H1 (cell line): Measurements from ENCODE around the gene ARF3. TPM values are rescaled to one million over a fixed set of nuclear protein-coding genes. Genes with fewer than 3 reads are reported as not detected.

Experiments
- CTCF ChIA-PET: fragments of 300-600 bp; sonication (Branson Sonifier 250); formaldehyde crosslinking; loops from one replicate; lab custom pipeline; 2021; ENCODE audit not compliant: partially characterized antibody; lab: Charles Lee
- POLR2A ChIA-PET: fragments of 300-600 bp; sonication (Branson Sonifier 250); formaldehyde crosslinking; loops from one replicate; lab custom pipeline; 2021; ENCODE audit warnings: inconsistent platforms; ENCODE audit not compliant: partially characterized antibody; lab: Charles Lee
- DNase-seq, 2 experiments: peaks; one replicate each; pipeline versions ENCODE4 v3.0.0 to v3.0.0-alpha.2; 2010 to 2022; ENCODE audit warnings: low spot score in 2 of 2, low read depth in 1 of 2, mixed read lengths in 1 of 2
- FAIRE-seq: peaks from 2 replicates; lab custom pipeline; 2011; peaks lifted over from hg19 to GRCh38; lab: Jason Lieb, UNC
- H2AFZ ChIP-seq: 2 replicates; pipeline ENCODE4 v1.8.1; 2012; ENCODE audit warnings: low read length, inconsistent platforms
- H2AK5ac ChIP-seq: 2 replicates; pipeline ENCODE4 v1.6.1; 2013; ENCODE audit warnings: low read depth, low read length
- H2BK120ac ChIP-seq: replicated peaks from 2 replicates; pipeline ENCODE3; 2013; ENCODE audit warnings: low read depth, low read length, inconsistent platforms
- H2BK12ac ChIP-seq: 2 replicates; pipeline ENCODE4 v1.6.1; 2013; ENCODE audit warnings: low read depth, low read length
- H2BK15ac ChIP-seq: 2 replicates; pipeline ENCODE4 v1.6.1; 2013; ENCODE audit warnings: low read length
- H2BK20ac ChIP-seq: 2 replicates; pipeline ENCODE4 v1.6.1; 2013; ENCODE audit warnings: low read length
- H2BK5ac ChIP-seq: 2 replicates; pipeline ENCODE4 v1.6.1; 2013; ENCODE audit warnings: low read depth, low read length
- H3K14ac ChIP-seq: 2 replicates; pipeline ENCODE4 v1.6.1; 2013; ENCODE audit warnings: inconsistent platforms; ENCODE audit not compliant: insufficient read length
- H3K18ac ChIP-seq: 2 replicates; pipeline ENCODE4 v1.6.1; 2013; ENCODE audit warnings: low read length; ENCODE audit errors: extremely low read depth
- H3K23ac ChIP-seq: 2 replicates; pipeline ENCODE4 v1.6.1; 2013; ENCODE audit warnings: inconsistent platforms; ENCODE audit not compliant: insufficient read length
- H3K23me2 ChIP-seq: 2 replicates; pipeline ENCODE4 v1.6.1; 2013; ENCODE audit warnings: low read depth, low read length
- H3K27ac ChIP-seq: 2 replicates; pipeline ENCODE4 v1.6.1; 2011; ENCODE audit warnings: low read depth, low read length, inconsistent platforms
- H3K27me3 ChIP-seq, 4 experiments: replicated peaks in 1 of 4; 1 replicate in 1 of 4; 2 replicates in 3 of 4; pipeline versions ENCODE4 v1.6.1 to v1.8.1; 2011 to 2013; ENCODE audit warnings: low read length in 3 of 4, mild to moderate bottlenecking in 3 of 4, inconsistent platforms in 2 of 4, mixed read lengths in 2 of 4, moderate library complexity in 1 of 4; ENCODE audit not compliant: control insufficient read depth in 3 of 4, insufficient read depth in 3 of 4; ENCODE audit errors: extremely low read depth in 1 of 4
- H3K36me3 ChIP-seq, 4 experiments: 2 replicates each; pipeline versions ENCODE4 v1.6.1 to v1.8.1; 2011 to 2013; ENCODE audit warnings: mild to moderate bottlenecking in 4 of 4, low read length in 3 of 4, moderate library complexity in 2 of 4, control low read depth in 1 of 4, inconsistent platforms in 1 of 4; ENCODE audit not compliant: insufficient read depth in 4 of 4, control insufficient read depth in 2 of 4
- H3K4ac ChIP-seq: replicated peaks from 2 replicates; pipeline ENCODE3; 2013; ENCODE audit warnings: low read length, low read depth, mixed read lengths, inconsistent platforms; ENCODE audit not compliant: insufficient read length
- H3K4me1 ChIP-seq, 4 experiments: replicated peaks in 1 of 4; 1 replicate in 1 of 4; 2 replicates in 3 of 4; pipeline versions ENCODE4 v1.6.1 to v1.8.1; 2011 to 2013; ENCODE audit warnings: low read length in 3 of 4, inconsistent platforms in 2 of 4, mixed read lengths in 1 of 4; ENCODE audit not compliant: insufficient read depth in 4 of 4, control insufficient read depth in 3 of 4
- H3K4me2 ChIP-seq, 2 experiments: 2 replicates each; pipeline versions ENCODE4 v1.6.1 to v1.8.1; 2011 to 2013; ENCODE audit warnings: low read depth in 2 of 2, low read length in 2 of 2, control low read depth in 1 of 2, inconsistent platforms in 1 of 2, mild to moderate bottlenecking in 1 of 2; ENCODE audit not compliant: insufficient read depth in 1 of 2
- H3K4me3 ChIP-seq, 4 experiments: fragments of 200-600, 300-600 bp in 1 of 4; sonication (generic), shearing (Covaris generic), sonication (Bioruptor Twin) in 1 of 4; 2 replicates each; pipeline versions ENCODE4 v1.5.1 to v1.8.1; 2011 to 2016; ENCODE audit warnings: low read length in 4 of 4, low read depth in 3 of 4, control low read depth in 2 of 4, inconsistent platforms in 2 of 4, mild to moderate bottlenecking in 2 of 4, mixed read lengths in 1 of 4, moderate library complexity in 1 of 4; ENCODE audit not compliant: insufficient read depth in 2 of 4; ENCODE audit errors: extremely low read depth in 1 of 4
- H3K56ac ChIP-seq: replicated peaks from 2 replicates; pipeline ENCODE3; 2013; ENCODE audit warnings: low read depth, mild to moderate bottlenecking, mixed read lengths, low read length, inconsistent platforms; ENCODE audit not compliant: insufficient read length
- H3K79me1 ChIP-seq: 2 replicates; pipeline ENCODE4 v1.6.1; 2013; ENCODE audit warnings: low read depth, low read length, control low read depth
- H3K79me2 ChIP-seq, 2 experiments: 2 replicates each; pipeline versions ENCODE4 v1.6.1 to v1.8.1; 2012 to 2013; ENCODE audit warnings: low read length in 2 of 2, mild to moderate bottlenecking in 2 of 2, inconsistent platforms in 1 of 2; ENCODE audit not compliant: insufficient read depth in 2 of 2, control insufficient read depth in 1 of 2
- H3K9ac ChIP-seq, 4 experiments: replicated peaks in 1 of 4; 1 replicate in 1 of 4; 2 replicates in 3 of 4; pipeline versions ENCODE4 v1.6.1 to v1.8.1; 2011 to 2013; ENCODE audit warnings: low read depth in 3 of 4, low read length in 3 of 4, control low read depth in 2 of 4, mild to moderate bottlenecking in 2 of 4, moderate library complexity in 2 of 4, inconsistent platforms in 1 of 4; ENCODE audit errors: extremely low read depth in 1 of 4
- H3K9me3 ChIP-seq, 2 experiments: 2 replicates each; pipeline versions ENCODE4 v1.6.1 to v1.8.1; 2012 to 2013; ENCODE audit warnings: mild to moderate bottlenecking in 2 of 2, moderate library complexity in 2 of 2, control low read depth in 1 of 2, inconsistent platforms in 1 of 2, low read depth in 1 of 2, low read length in 1 of 2, mixed read lengths in 1 of 2; ENCODE audit not compliant: insufficient read depth in 2 of 2
- H4K20me1 ChIP-seq, 2 experiments: replicated peaks in 1 of 2; 2 replicates each; pipeline versions ENCODE3 to v1.8.1; 2011 to 2013; ENCODE audit warnings: inconsistent platforms in 2 of 2, low read length in 2 of 2, mild to moderate bottlenecking in 1 of 2; ENCODE audit not compliant: insufficient read depth in 2 of 2, control insufficient read depth in 1 of 2
- H4K5ac ChIP-seq: 2 replicates; pipeline ENCODE4 v1.6.1; 2013; ENCODE audit warnings: low read length, low read depth, mixed read lengths, inconsistent platforms; ENCODE audit not compliant: insufficient read length
- H4K8ac ChIP-seq: 2 replicates; pipeline ENCODE4 v1.8.0; 2013; ENCODE audit warnings: mild to moderate bottlenecking, moderate library complexity, low read length, inconsistent platforms; ENCODE audit not compliant: insufficient read depth; ENCODE audit errors: extremely low read depth
- H4K91ac ChIP-seq: replicated peaks from 2 replicates; pipeline ENCODE3; 2013; ENCODE audit warnings: low read length, mixed read lengths, inconsistent platforms; ENCODE audit not compliant: insufficient read length
- ATF3 ChIP-seq: IDR thresholded peaks from 2 replicates; pipeline ENCODE4 v1.6.1; 2011; ENCODE audit warnings: low read depth, mild to moderate bottlenecking, low read length; ENCODE audit not compliant: insufficient read depth
- E2F6 ChIP-seq: IDR thresholded peaks from 2 replicates; pipeline ENCODE4 v1.6.1; 2012; ENCODE audit warnings: inconsistent platforms
- EGR1 ChIP-seq: IDR thresholded peaks from 2 replicates; pipeline ENCODE4 v1.6.1; 2011; ENCODE audit warnings: low read depth, low read length, borderline replicate concordance
- HDAC2 ChIP-seq, 2 experiments: fragments of 300-600 bp in 1 of 2; sonication (generic) in 1 of 2; IDR thresholded peaks; 2 replicates each; pipeline ENCODE4 v1.6.1; 2011 to 2012; ENCODE audit warnings: low read depth in 2 of 2, low read length in 2 of 2, mild to moderate bottlenecking in 2 of 2, moderate library complexity in 2 of 2, borderline replicate concordance in 1 of 2, inconsistent platforms in 1 of 2
- NRF1 ChIP-seq: IDR thresholded peaks from 2 replicates; pipeline ENCODE4 v1.6.1; 2011; ENCODE audit warnings: mild to moderate bottlenecking, low read depth, low read length, improper control_type of control experiment
- RFX5 ChIP-seq: IDR thresholded peaks from 2 replicates; pipeline ENCODE4 v1.6.1; 2011; ENCODE audit warnings: low read depth, low read length, improper control_type of control experiment, borderline replicate concordance
- RNF2 ChIP-seq: fragments of 200-900, 300-1000 bp; sonication (generic); IDR thresholded peaks from 2 replicates; pipeline ENCODE4 v1.7.1; 2016; ENCODE audit warnings: borderline replicate concordance, low read depth, mild to moderate bottlenecking, antibody characterized with exemption, low read length; ENCODE audit not compliant: poor library complexity, severe bottlenecking; ENCODE audit errors: missing control alignments
- RXRA ChIP-seq: IDR thresholded peaks from 2 replicates; pipeline ENCODE4 v1.6.1; 2011; ENCODE audit warnings: low read depth, mild to moderate bottlenecking, low read length, moderate library complexity; ENCODE audit not compliant: insufficient read depth
- SP2 ChIP-seq: IDR thresholded peaks from 2 replicates; pipeline ENCODE4 v1.6.1; 2012; ENCODE audit warnings: mild to moderate bottlenecking, low read length, inconsistent platforms
- SP4 ChIP-seq: IDR thresholded peaks from 2 replicates; pipeline ENCODE4 v1.6.1; 2012; ENCODE audit warnings: low read length, inconsistent platforms
- TAF7 ChIP-seq: optimal IDR thresholded peaks from 2 replicates; pipeline ENCODE3; 2011; ENCODE audit warnings: low read depth, mild to moderate bottlenecking, inconsistent platforms, low read length, moderate library complexity, borderline replicate concordance
- WGBS, 2 experiments: shearing (Covaris generic) in 1 of 2; methylation state at CpG; one replicate each; pipeline versions ENCODE4 v1.1.6 to v1.1.7; 2013 to 2015; ENCODE audit warnings: low lambda C conversion rate in 2 of 2, mixed read lengths in 2 of 2, inconsistent platforms in 1 of 2, low coverage in 1 of 2, missing lambda C conversion rate in 1 of 2; ENCODE audit not compliant: insufficient replicate concordance in 2 of 2, insufficient coverage in 1 of 2, insufficient read length in 1 of 2; ENCODE audit errors: extremely low coverage in 1 of 2, missing lambda C conversion rate in 1 of 2; 5-methylcytosine and 5-hydroxymethylcytosine counted together
- polyA plus RNA-seq, 7 experiments: library from polyadenylated mRNA; depleted of rRNA in 3 of 7; stranded (reverse) in 5 of 7; unstranded in 2 of 7; fragments of >200 nt in 5 of 7; fragments of 200-250 nt in 2 of 7; gene quantifications; 1 replicate in 5 of 7; 2 replicates in 1 of 7; 4 replicates in 1 of 7; pipeline versions ENCODE4 v1.2.1 to v1.2.3, GENCODE V29; 2011 to 2013; ENCODE audit warnings: missing spikeins in 2 of 7, mixed read lengths in 2 of 7
- total RNA-seq: library from RNA; stranded (reverse); fragmentation: NEBNext Ultra II Directional; extraction: Animal tissue kit (Norgen Biotek cat#: 25700); gene quantifications from 2 replicates; pipeline ENCODE4 v1.2.1, GENCODE V29; 2021

Gene ARF3
- total and polyA plus RNA-seq, 2 of the 8 experiments (the other 6 are each of a cell fraction or from before 2014, with no cell fraction given) = 231 to 250 TPM

GRCh38 chr12:48985475-48985897 lies 28.2 kb upstream of the ARF3 start:
- Histone ChIP-seq H3K27ac (no peak overlapping the region), H2AK5ac (no peak overlapping the region), H4K91ac (no peak overlapping the region), H3K23ac (no peak overlapping the region), H4K20me1 (peaks cover 2 to 4% of the 10 kb centered on the region in 2 experiments), H2BK12ac (no peak overlapping the region), H3K36me3 (peaks cover 0 to 6% (median 0%) of the 10 kb centered on the region in 4 experiments; a peak in 1 of 8 replicates), H3K79me2 (no peaks in the 10 kb centered on the region), H3K23me2 (peaks cover 7% of the 10 kb centered on the region; the same call in 1 of the 2 replicates), H3K9ac (no peak overlapping the region), H3K4ac (no peak overlapping the region), H3K4me3 (no peak overlapping the region), H2BK20ac (no peak overlapping the region), H2AFZ (no peak overlapping the region), H3K9me3 (no peaks in the 10 kb centered on the region), H2BK120ac (no peak overlapping the region), H3K79me1 (no peaks in the 10 kb centered on the region), H2BK15ac (0 out of 2 replicates have a peak overlapping the region, but pooled peaks have one; percentile 61), H4K5ac (no peak overlapping the region), H3K27me3 (peaks cover 44 to 77% (median 68%) of the 10 kb centered on the region in 4 experiments), H3K14ac (no peak overlapping the region), H2BK5ac (no peak overlapping the region), H3K56ac (no peak overlapping the region), H3K4me1 (peaks cover 0 to 14% (median 10%) of the 10 kb centered on the region in 4 experiments; a peak in 6 of 7 replicates), H3K4me2 (no peak overlapping the region), H3K18ac (no peak overlapping the region), H4K8ac (no peak overlapping the region)
- ChIA-PET CTCF (interaction anchor here (0.6 to 40.8 kb wide), 3 partner anchors 6 to 260 kb away, joined by 3 to 1336 read pairs (median 1336); partner anchors contain the start of genes ARF3, DDN, WNT1 and WNT10B), POLR2A (interaction anchor here (1.9 kb wide), 1 partner anchor 12 kb away, joined by 5 read pairs; no protein-coding TSS in a partner anchor)
- 52% methylated on average over 9 of the region's 10 CpGs; no CpG with 5 or more reads in 1 of the 2 experiments for WGBS, 2 experiments
- no peak for DNase-seq
- FAIRE-seq = no peak
- no peak for TF ChIP-seq RXRA
- no peak for TF ChIP-seq SP2
- TF ChIP-seq NRF1 = no peak
- no peak for TF ChIP-seq SP4
- no peak for TF ChIP-seq TAF7
- no peak for TF ChIP-seq RNF2
- TF ChIP-seq HDAC2 (IDR thresholded peaks at IDR 0.05; ENCODE audit: borderline replicate concordance in 1 of 2, low read depth in 2 of 2, low read length in 2 of 2) = no peak
- TF ChIP-seq EGR1 = no peak
- TF ChIP-seq E2F6 = no peak
- TF ChIP-seq RFX5 = no peak
- no peak for TF ChIP-seq ATF3
